ENCODE results near the gene SUGCT.

The SUGCT gene

GRCh38 chr7:40891232-40891631 is 756.4 kb downstream of the SUGCT start:
- H3K4me3 ChIP-seq (ENCODE audit: low read depth, low read length), result no peak overlapping the region
- DNase-seq (ENCODE audit: low read depth), result no peak
- TF ChIP-seq, protein P1, sequence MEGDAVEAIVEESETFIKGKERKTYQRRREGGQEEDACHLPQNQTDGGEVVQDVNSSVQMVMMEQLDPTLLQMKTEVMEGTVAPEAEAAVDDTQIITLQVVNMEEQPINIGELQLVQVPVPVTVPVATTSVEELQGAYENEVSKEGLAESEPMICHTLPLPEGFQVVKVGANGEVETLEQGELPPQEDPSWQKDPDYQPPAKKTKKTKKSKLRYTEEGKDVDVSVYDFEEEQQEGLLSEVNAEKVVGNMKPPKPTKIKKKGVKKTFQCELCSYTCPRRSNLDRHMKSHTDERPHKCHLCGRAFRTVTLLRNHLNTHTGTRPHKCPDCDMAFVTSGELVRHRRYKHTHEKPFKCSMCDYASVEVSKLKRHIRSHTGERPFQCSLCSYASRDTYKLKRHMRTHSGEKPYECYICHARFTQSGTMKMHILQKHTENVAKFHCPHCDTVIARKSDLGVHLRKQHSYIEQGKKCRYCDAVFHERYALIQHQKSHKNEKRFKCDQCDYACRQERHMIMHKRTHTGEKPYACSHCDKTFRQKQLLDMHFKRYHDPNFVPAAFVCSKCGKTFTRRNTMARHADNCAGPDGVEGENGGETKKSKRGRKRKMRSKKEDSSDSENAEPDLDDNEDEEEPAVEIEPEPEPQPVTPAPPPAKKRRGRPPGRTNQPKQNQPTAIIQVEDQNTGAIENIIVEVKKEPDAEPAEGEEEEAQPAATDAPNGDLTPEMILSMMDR (IDR thresholded peaks at IDR 0.05; ENCODE audit: low read depth, low read length, missing control alignments), result no peak
- in situ Hi-C loops (cut with HindIII; ENCODE audit: low sequenced_read_pairs), result no loop called here

DNA sequence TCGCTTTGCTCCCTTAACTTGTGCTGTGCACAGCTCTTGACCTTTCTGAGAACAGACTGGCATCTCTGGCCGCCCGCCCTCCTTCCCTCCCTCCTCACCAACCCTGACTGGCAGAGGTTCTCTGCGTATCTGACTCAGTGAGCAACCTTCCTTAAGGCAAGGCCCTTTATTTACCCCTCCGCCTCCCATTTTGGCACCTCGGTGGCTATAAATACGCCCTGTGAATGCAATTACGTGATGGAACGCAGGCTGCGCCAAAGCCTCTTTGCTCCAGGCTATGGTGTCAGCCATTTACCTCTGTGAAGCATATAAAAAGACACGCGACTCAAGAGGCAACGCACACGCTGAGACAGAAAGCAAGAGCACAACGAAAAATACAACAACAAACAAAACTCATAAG is 764.3 kb downstream of the SUGCT start:
- TF ChIP-seq, protein P1 (IDR thresholded peaks at IDR 0.05; ENCODE audit: low read depth, low read length, missing control alignments), result no peak
- in situ Hi-C loops (cut with HindIII; ENCODE audit: low sequenced_read_pairs), result no loop called here
- H3K4me3 ChIP-seq (ENCODE audit: low read depth, low read length), result no peak overlapping the region
- DNase-seq (ENCODE audit: low read depth), result no peak

DNA sequence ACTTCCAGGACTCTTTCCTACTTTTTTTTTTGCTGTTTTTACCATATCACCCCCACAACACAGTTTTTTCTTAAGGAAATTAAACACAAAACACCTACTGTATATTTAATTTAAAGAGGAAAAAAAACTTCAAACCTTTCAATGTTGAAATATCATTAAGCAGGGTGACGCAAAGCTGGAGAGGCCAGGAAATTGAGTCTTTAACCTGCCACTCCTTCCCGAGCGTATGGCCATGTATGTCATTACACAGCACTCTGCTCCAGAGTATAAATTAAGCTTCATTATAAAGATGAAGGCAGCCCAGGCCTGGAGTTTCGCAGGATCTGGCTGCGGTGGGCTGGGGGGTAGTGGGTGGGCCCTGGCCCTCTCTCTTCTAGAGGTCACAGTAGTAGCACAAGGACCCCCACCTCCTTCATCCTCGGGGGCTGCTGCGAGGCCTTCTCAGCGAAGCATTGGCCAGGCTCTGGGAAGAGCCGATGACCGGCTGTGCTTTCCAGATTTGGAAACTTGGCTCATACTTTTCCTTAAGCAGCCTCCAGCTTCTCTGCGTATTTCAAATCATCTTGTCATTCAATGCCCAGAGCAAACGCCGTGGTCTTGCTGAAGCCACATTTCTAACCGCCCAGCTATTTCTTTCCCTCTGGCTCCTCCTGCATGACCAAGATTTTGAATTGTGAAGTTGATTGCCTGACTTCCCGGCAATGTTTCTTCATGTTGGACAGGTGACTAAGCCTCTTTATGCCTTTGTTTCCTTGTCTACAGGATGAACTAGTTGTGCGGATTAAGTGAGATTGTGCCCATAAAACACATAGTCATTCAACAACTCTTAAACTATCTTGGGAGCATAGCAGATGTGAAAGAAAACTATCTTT is 765.1 kb downstream of the SUGCT start:
- no peak overlapping the region for H3K4me3 ChIP-seq (ENCODE audit: low read depth, low read length)
- TF ChIP-seq, protein P1 (IDR thresholded peaks at IDR 0.05; ENCODE audit: low read depth, low read length, missing control alignments), result no peak
- in situ Hi-C loops (cut with HindIII; ENCODE audit: low sequenced_read_pairs), result no loop called here
- no peak for DNase-seq (ENCODE audit: low read depth)

DNA sequence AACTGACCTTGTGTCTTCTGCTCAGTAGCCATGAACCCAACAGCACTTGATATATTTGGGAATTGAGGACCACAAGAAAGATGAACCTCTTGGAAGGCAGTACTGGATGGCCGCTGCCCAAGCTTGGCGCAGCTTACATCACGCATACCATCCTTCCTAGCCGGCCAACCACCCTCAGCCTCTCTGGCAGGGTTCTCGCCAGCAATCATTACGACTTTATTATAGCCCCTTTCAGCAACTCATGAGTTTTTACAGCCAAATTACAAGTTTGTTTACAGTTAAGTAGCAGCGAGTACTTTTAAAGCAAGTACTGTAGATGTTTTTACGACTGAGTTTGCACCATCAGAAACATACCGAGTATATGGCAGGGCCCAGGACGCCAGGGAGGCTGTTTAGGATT is 769.1 kb downstream of the SUGCT start:
- no peak for DNase-seq (ENCODE audit: low read depth)
- TF ChIP-seq, protein P1 (IDR thresholded peaks at IDR 0.05; ENCODE audit: low read depth, low read length, missing control alignments), result no peak
- in situ Hi-C loops (cut with HindIII; ENCODE audit: low sequenced_read_pairs), result no loop called here
- no peak overlapping the region for H3K4me3 ChIP-seq (ENCODE audit: low read depth, low read length)

DNA sequence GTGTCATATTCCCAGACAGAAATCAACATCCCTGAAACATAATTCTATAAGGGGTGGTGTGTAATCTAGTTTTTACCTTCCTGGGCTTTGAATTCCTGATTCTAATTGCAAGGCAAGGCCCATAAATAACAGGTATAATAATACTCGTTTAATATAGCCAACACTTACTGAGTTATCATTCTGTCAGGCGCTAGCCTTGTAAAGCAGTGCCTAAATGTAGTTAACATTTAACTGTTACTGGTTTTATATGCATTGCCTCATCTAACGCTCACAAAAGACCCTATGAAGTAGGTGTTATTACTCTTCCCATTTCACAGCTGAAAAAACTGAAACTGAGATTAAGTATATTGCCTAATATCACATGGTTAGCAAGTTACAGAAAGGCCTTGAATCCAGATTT is 772.5 kb downstream of the SUGCT start:
- in situ Hi-C loops (cut with HindIII; ENCODE audit: low sequenced_read_pairs), result no loop called here
- DNase-seq (ENCODE audit: low read depth), result no peak
- H3K4me3 ChIP-seq (ENCODE audit: low read depth, low read length), result no peak overlapping the region
- TF ChIP-seq, protein P1 (IDR thresholded peaks at IDR 0.05; ENCODE audit: low read depth, low read length, missing control alignments), result no peak

DNA sequence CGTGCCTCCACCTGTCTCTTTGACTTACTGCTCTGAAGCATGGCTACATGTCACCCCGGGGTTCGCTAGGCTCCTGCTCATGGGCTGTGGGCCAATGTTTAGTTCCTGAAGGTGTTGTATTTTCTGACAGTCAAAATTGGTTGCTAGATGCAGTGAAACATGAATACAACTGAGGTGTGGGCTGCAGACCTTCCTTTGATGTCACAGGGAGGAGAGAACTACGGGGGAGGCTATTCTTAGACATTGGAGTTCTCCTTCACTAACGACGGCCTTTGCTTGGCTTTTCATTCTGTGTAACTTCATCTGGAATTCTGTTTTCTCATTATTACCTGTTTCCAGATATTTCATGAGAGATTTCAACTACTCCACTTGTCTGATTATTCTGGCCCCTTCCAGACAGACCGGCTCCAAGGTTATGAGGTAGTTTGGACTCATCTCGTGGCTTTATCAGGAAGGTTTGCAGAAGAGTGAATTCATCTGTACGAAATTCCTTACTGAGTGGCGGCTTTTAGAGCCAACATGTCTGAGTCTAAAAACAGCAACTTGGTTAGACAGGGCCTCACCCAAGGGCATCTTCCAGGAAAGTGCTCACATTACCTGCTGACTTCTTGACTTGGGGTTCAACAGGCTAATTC is 774.7 kb downstream of the SUGCT start:
- TF ChIP-seq, protein P1 (IDR thresholded peaks at IDR 0.05; ENCODE audit: low read depth, low read length, missing control alignments), result no peak
- DNase-seq (ENCODE audit: low read depth), result no peak
- in situ Hi-C loops (cut with HindIII; ENCODE audit: low sequenced_read_pairs), result no loop called here
- H3K4me3 ChIP-seq (ENCODE audit: low read depth, low read length), result no peak overlapping the region

Measured in astrocyte of the cerebellum (primary cell).